HCEC 1CT (cell line): ENCODE measurements around the gene ABCA4.
"Not testable (repeated sequence)": the region's sequence is repeated elsewhere in the genome, so short reads cannot be mapped to it uniquely, and the experiment has no call there.

Source experiments
- DNase-seq: peaks from one replicate; pipeline ENCODE4 v3.0.0-alpha.2; 2017

Gene ABCA4

DNA sequence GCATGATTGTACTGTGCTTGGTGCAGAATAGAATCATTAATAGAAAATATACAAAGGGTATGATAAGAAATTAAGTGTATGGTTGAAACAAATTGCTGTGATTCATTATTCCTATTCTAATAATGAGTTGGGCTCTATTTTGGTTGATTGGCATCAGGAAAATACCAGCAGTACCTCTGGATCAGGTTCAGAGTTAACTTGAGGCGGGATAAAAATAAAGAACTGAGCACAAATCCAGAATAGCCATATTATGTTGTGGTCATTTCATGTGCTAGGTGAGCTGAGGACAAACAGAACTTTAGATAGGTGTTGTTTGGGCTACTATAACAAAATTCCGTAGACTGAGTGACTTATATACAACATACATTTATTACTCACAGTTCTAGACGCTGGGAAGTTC, 151.1 kb downstream of the ABCA4 start:
- DNase-seq: no peak

DNA sequence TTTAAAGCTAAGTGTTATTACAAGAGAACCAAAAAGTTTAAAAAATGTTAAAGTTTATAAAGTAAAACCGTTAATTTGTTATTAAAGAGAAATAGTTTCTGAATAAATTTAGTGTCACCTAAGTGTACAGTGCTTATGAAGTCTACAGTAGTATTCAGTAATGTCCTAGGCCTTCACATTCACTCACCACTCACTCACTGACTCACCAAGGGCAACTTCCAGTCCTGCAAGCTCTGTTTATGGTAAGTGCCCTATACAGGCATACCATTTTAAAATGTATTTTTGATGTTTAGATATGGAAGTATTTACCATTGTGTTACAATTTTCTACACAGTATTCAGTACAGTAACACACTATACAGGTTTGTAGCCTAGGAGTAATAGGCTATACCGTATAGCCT, 151.6 kb downstream of the ABCA4 start:
- DNase-seq: no peak

DNA sequence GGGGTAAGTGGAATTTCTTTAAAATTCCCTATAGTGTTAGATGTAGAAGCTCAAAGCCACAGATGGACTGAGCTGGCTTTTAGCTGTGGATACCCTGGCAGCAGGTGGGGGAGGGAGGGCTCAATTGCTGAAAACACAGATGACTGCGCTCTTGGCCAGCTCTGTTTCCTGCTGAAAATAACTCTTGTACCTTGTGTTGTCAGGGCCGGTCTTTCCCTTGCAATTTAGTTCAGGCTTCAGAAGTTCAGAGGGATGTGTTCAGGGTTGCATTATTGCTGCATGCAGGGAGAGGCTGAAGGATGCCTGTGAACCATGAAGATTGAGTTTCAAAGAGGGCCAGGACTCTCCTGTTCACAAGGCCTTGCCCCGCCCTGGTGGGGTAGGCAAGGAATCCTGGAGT, 153.6 kb downstream of the ABCA4 start:
- DNase-seq: no peak

DNA sequence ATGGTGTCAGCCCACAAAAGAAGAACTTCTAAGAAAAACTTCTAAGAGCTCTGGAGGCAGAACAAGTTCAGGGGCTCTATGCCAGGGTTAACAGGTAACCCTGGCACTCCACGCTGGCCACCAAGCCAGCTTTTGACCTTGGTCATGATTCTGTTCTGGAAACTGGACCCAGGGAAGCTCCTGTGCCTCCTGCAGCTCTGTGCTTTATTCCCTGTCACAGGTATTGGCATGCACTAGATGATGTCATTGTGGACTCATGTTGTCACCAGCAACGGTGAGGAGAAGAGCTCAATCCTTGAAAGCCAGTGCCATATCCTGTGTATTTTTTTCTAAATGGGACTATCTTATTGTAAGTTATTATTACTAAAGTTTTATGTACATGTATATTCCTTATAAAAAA, 155.1 kb downstream of the ABCA4 start:
- no peak for DNase-seq

DNA sequence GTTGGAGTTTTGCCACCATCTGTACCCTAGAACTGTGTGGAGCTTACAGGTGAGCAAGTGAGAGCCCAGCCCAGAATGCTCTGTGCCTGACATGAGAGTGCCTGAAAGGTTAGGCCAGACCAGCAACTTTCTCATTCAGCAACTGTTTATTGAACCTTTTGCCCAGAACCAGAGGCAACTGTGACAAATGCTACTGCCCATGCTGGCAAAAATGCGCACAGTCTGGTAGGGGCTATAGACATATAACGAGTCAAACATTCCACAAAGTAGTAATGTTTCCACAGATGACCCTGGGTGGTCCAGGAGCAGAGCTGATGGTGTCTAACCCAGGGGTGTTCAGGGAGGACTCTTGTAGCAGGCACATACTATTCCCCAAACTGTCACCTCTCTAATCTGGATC, 155.7 kb downstream of the ABCA4 start:
- DNase-seq: no peak

DNA sequence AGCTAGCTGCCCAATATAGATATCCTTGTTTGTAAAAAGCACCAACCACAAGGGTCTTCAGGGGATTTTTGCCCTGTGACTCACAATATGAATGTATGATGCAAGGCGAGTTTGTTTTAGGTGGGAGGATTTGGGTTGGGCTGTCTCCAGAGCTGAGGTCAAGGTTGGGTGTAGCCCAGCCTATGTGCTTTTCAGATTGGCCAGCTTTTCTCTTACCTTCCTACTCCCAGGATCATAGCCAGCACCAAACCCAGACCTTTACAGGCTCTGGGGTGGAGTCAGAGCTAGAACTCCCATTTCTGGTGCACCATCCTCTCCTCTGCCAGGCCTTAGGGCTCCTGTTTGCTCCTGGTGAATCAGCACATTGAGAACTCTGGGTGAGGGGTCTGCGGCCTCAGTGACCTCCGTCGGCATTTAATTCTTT, 156.2 kb downstream of the ABCA4 start:
- DNase-seq: no peak

DNA sequence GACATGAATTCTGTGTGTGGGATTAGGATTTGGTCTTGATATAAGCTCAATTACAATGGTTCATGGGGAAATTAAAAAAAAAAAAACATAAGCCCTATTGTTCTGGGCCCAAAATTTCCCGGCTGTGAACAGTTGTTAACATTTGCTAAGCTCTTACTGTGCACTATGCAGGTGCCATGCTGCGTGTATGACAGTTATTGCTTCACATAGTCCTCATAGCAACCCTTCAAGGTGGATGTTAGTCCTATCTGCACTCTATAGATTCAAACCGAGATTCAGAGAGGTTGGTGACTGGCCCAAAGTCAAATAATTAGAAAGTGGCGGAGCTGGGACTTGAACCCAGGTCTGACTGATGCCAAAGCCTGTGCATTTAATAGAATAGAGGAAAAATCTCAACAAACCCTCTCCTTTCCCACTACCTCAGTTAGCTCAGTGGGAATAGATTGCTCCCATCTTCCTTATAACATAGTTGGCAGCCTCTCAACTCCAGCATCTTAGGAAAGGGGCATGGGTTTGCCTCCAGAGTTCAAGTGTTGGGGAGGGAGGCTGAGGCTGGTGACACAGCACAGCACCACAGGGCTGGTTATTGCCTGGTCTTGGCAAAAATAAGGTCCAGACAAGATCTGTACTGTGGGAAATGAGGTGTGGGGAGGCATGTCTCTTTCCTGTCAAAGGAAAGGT, 156.7 kb downstream of the ABCA4 start:
- no peak for DNase-seq

DNA sequence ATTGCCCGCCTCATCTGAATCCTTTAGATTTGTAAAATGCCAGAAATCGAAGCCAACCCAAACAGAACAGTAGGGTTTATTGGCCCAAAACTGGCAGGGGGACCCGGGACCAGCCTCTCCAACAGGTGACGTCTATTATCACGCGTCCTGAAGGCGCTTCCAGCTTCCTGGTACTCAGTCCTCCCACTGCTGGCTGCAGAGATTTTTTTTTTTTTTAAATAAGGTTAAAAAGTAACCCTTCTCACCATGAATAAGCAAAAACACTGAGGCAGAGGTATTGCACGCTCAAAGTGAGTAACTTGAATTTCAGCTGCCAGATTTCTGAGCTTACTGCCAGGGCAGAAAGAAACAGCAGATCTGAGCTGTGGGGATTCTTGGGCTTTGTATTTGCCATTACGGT, 157.4 kb downstream of the ABCA4 start:
- DNase-seq: no peak

DNA sequence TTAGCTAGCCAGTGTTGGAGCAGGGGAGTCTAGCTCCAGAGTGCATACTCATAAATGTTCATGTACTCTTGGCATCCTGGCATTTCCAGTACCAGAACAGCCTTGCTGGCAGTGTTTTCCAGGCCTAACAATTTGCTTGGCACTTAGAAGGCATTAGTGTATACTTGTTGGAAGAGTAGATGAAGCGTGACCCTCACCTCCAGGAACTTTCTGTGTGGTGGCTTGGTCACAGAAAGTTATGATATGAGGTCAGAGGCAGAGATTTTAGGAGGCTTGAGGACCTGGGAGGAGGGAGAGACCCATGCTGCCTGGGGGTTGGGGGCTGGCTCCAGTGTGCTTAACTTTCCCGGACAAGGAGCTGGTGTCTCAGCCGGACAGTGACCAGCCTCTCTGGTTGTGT, 159.0 kb downstream of the ABCA4 start:
- no peak for DNase-seq

DNA sequence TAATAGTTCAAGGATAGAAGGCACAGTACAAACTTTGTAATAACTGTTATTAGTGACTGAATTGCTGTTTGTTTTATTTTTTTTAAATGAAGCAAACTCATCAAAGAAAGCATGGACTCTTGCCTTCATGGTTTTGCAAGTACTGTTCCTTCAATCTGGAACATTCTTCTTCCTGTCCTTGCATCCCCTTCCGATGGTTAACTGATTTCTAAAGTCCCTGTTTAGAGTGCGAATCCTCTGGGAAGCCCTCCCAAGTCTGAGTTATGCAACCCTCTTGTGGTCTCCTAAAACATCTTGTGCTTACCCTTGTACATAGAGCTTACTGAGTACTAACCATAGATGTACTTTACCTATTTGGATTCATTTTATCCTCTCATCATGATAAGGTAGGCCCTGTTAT, 159.5 kb downstream of the ABCA4 start:
- no peak for DNase-seq

DNA sequence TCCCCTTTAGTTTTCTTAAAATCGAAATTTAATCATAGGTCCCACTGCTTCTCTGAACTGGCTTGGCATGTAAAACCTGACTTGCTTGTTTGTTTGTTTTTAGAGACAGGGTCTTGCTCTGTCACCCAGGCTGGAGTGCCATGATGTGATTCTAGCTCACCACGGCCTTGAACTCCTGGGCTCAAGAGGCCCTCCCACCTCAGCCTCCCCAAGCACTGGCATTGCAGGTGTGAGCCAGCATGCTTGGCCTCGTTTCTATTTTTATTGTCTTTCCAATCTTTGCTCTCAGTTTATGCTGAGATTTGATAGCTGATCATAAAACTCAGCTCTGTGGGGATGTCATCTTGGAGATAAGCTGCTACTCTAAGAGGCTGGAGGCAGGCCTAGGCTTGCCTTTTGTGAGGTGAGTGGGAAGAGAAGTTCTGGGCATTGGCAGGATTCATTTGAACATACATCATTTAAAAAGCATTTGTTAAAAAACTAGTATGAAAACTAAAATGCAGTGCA, 160.3 kb downstream of the ABCA4 start:
- no peak for DNase-seq

DNA sequence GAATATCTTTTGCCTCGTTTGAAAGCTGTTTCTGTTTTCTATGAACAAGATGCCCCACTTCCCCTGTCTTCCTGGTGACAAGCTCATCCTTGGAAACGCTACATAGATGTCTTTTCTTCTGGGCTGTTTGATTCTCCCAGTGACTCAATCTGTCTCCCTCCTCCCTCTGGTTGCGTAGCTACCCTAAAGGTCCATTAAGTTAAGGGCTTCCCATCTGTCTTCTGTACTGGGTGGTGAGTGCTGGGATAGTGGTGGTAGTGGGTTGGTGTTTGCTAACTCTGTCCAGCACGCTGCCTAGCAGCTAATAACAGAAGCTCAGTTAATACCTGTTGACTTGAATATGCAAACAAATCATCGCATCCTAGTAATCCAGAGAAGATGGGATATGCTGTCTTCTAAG, 161.5 kb downstream of the ABCA4 start:
- DNase-seq: no peak

DNA sequence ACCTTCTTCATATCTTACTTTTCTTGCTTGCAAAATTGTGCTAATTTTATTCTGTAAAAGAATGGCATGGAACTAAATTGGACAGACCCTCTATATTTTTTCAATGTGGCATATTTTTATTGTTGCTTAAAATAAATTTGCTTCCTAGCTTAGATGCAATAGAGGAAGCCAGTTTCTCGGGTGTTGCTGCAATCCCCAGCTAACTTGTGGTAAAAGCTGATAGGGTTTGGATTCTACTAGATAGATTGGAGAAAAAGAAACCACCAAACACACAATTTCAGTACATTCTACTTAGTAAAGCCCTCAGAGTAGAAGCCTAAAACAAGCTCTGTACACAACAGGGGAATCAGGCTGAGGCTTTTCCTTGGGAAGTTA, 162.2 kb downstream of the ABCA4 start:
- no peak for DNase-seq

DNA sequence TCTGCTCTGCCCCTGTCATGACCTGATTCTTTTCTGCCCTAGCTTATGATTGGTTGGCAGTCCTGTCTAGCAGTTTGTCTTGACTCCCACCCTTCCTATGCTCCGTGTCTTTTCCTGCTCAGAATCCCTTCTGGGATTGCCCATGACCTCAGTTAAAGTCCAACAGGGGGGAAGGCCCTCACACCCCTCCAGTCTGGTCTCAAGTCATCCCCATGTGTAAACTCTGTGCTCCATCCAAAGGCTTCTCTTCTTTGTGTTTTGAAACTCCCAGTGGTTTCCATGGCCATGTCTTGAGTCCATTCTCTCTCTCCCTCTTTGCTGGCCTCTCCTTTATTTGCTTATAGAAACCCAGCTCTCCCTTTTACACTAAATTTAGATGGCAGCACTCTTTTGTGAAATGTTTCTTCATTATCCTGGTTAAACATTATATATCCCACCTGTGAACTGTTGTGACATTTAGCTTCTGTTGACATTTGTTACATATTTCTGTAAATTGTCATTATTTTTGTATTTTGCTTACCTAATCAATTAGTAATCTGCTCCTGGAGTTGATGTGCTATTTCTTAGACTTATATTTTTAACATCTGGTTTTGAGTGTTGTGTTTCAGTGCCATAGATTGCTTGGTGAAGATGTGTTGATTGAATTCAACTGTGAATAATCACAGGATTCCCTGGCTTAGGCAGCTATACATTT, 162.8 kb downstream of the ABCA4 start:
- peak; percentile 1 for DNase-seq

DNA sequence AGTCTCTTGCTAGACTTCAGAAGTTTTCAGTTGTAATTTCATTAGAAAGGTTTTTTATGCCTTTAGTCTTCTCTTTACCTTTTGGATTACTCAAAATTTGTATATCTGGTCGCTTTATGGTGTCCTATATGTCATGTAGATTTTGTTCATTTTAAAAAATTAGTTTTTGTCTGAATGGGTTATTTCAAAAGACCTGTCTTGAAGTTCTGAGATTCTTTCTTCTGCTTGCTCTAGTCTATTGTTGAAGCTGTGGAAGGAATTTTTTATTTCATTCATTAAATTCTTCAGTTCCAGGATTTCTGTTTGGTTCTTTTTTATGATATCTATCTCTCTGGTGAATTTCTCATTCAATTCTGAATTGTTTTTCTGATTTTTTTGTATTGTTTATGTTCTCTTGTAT, 165.2 kb downstream of the ABCA4 start:
- no peak for DNase-seq

DNA sequence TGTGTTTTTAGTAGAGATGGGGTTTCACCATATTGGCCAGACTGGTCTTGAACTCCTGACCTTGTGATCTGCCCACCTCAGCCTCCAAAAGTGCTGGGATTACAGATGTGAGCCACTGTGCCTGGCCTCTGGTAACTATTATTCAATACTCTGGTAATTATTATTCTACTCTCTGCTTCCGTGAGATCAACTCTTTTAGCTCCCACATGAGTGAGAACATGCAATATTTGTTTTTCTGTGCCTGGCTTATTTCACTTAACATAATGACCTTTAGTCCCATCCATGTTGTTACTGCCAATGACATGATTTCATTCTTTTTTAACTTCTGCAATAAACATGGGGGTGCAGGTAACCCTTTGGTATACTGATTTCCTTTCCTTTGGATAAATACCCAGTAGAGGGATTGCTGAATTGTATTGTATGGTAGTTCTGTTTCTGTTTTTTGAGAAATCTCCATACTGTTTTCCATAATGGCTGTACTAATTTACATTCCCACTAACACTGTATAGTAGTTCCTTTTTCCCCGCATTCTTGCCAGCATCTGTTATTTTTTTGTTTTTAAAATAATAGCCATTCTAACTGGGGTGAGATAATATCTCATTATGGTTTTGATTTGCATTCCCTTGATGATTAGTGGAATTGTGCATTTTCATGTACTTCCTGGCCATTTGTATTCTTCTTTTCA, 173.8 kb downstream of the ABCA4 start:
- not testable (repeated sequence) for DNase-seq
